ENCODE results near the gene DUSP1.
A peak's percentile ranks its signal among the peaks of the same experiment; 100 is the strongest.
"Not testable (repeated sequence)": the region's sequence is repeated elsewhere in the genome, so short reads cannot be mapped to it uniquely, and the experiment has no call there.

The DUSP1 gene

GRCh38 chr5:172816925-172817562, 46.0 kb upstream of the DUSP1 start:
- TF ChIP-seq L3MBTL2 (conservative IDR thresholded peaks at IDR 0.05) (no peak), CTBP1 (IDR thresholded peaks at IDR 0.05; ENCODE audit: borderline replicate concordance) (no peak), HDGF (IDR thresholded peaks at IDR 0.05; ENCODE audit: borderline replicate concordance) (no peak), LEF1 (IDR thresholded peaks at IDR 0.05; ENCODE audit: borderline replicate concordance) (no peak), ELF4 (IDR thresholded peaks at IDR 0.05) (no peak), PKNOX1 (IDR thresholded peaks at IDR 0.05) (no peak), SP1 (IDR thresholded peaks at IDR 0.05) (no peak)
- ChIA-PET POLR2A (no interaction called here), CTCF (no interaction called here)
- DNase-seq (ENCODE audit: extremely low spot score) = no peak

- no peak for DNase-seq (ENCODE audit: extremely low spot score)
- ChIA-PET CTCF (no interaction called here), POLR2A (interaction anchor here (0.7 kb wide), 1 partner anchor 11 kb away, joined by 3 read pairs; no protein-coding TSS in a partner anchor)
- TF ChIP-seq BHLHE40 (IDR thresholded peaks at IDR 0.05; ENCODE audit: borderline replicate concordance) (no peak), CTBP1 (IDR thresholded peaks at IDR 0.05; ENCODE audit: borderline replicate concordance) (no peak), HDGF (IDR thresholded peaks at IDR 0.05; ENCODE audit: borderline replicate concordance) (no peak)
Measured at GRCh38 chr5:172815631-172816030, 44.6 kb upstream of the DUSP1 start.

GRCh38 chr5:172810996-172811395, 40.0 kb upstream of the DUSP1 start:
- POLR2A ChIA-PET; DNase-seq (ENCODE audit: extremely low spot score); CTCF ChIA-PET: not testable (repeated sequence)

- POLR2A ChIA-PET = no interaction called here
- TF ChIP-seq SUZ12 (IDR thresholded peaks at IDR 0.05) = no peak
- TF ChIP-seq FOXM1 (IDR thresholded peaks at IDR 0.05; ENCODE audit: borderline replicate concordance) = no peak
- no peak for TF ChIP-seq TARDBP (IDR thresholded peaks at IDR 0.05)
- TF ChIP-seq SP1 (IDR thresholded peaks at IDR 0.05) = no peak
- TF ChIP-seq HDGF (IDR thresholded peaks at IDR 0.05; ENCODE audit: borderline replicate concordance) = no peak
- no peak for TF ChIP-seq LEF1 (IDR thresholded peaks at IDR 0.05; ENCODE audit: borderline replicate concordance)
- TF ChIP-seq FOXA1 (IDR thresholded peaks at IDR 0.05) = no peak
- no peak for TF ChIP-seq BHLHE40 (IDR thresholded peaks at IDR 0.05; ENCODE audit: borderline replicate concordance)
- CTCF ChIA-PET = no interaction called here
- no peak for DNase-seq (ENCODE audit: extremely low spot score)
Measured at GRCh38 chr5:172809774-172810173, 38.8 kb upstream of the DUSP1 start.

- POLR2A ChIA-PET = no interaction called here
Measured at GRCh38 chr5:172807766-172808311, 36.8 kb upstream of the DUSP1 start.

GRCh38 chr5:172806897-172807672, 36.1 kb upstream of the DUSP1 start:
- DNase-seq (ENCODE audit: extremely low spot score) = no peak
- ChIA-PET POLR2A (no interaction called here), CTCF (interaction anchor here (0.5 to 0.9 kb wide), 2 partner anchors 16 to 35 kb away, joined by 3 read pairs; no protein-coding TSS in a partner anchor)
- TF ChIP-seq ARNT (IDR thresholded peaks at IDR 0.05) = no peak
- no peak for TF ChIP-seq SP1 (IDR thresholded peaks at IDR 0.05)
- TF ChIP-seq BHLHE40 (IDR thresholded peaks at IDR 0.05; ENCODE audit: borderline replicate concordance) = no peak
- no peak for TF ChIP-seq HDGF (IDR thresholded peaks at IDR 0.05; ENCODE audit: borderline replicate concordance)
- no peak for TF ChIP-seq FOXA1 (IDR thresholded peaks at IDR 0.05)
- TF ChIP-seq ZNF384 (IDR thresholded peaks at IDR 0.05) = no peak
- TF ChIP-seq CTBP1 (IDR thresholded peaks at IDR 0.05; ENCODE audit: borderline replicate concordance) = no peak
- TF ChIP-seq FOXK2 (IDR thresholded peaks at IDR 0.05) = no peak
- no peak for TF ChIP-seq L3MBTL2 (conservative IDR thresholded peaks at IDR 0.05)
- TF ChIP-seq PKNOX1 (IDR thresholded peaks at IDR 0.05) = no peak
- no peak for TF ChIP-seq ELF4 (IDR thresholded peaks at IDR 0.05)
- TF ChIP-seq FOXM1 (IDR thresholded peaks at IDR 0.05; ENCODE audit: borderline replicate concordance) = no peak
- TF ChIP-seq NFRKB (IDR thresholded peaks at IDR 0.05) = no peak

More at GRCh38 chr5:172807766-172808311, 36.8 kb upstream of the DUSP1 start:
- DNase-seq (ENCODE audit: extremely low spot score) = no peak
- CTCF ChIA-PET = interaction anchor here (0.5 to 0.9 kb wide), 2 partner anchors 16 to 36 kb away, joined by 3 read pairs; no protein-coding TSS in a partner anchor
- TF ChIP-seq ZNF384 (IDR thresholded peaks at IDR 0.05) = 0 out of 2 replicates have a peak, but pooled peaks have one; percentile 25
- no peak for TF ChIP-seq LEF1 (IDR thresholded peaks at IDR 0.05; ENCODE audit: borderline replicate concordance)

- POLR2A ChIA-PET = no interaction called here
Measured at GRCh38 chr5:172805736-172806255, 34.8 kb upstream of the DUSP1 start.

More at GRCh38 chr5:172805736-172806255, 34.8 kb upstream of the DUSP1 start:
- DNase-seq (ENCODE audit: extremely low spot score) = no peak
- TF ChIP-seq CTBP1 (IDR thresholded peaks at IDR 0.05; ENCODE audit: borderline replicate concordance) (no peak), BHLHE40 (IDR thresholded peaks at IDR 0.05; ENCODE audit: borderline replicate concordance) (no peak), FOXM1 (IDR thresholded peaks at IDR 0.05; ENCODE audit: borderline replicate concordance) (no peak), FOXK2 (IDR thresholded peaks at IDR 0.05) (no peak), ELF4 (IDR thresholded peaks at IDR 0.05) (no peak), NFRKB (IDR thresholded peaks at IDR 0.05) (no peak), FOXA1 (IDR thresholded peaks at IDR 0.05) (no peak), ARNT (IDR thresholded peaks at IDR 0.05) (no peak), LEF1 (IDR thresholded peaks at IDR 0.05; ENCODE audit: borderline replicate concordance) (no peak), SUZ12 (IDR thresholded peaks at IDR 0.05) (no peak), PKNOX1 (IDR thresholded peaks at IDR 0.05) (no peak), TARDBP (IDR thresholded peaks at IDR 0.05) (no peak), HDGF (IDR thresholded peaks at IDR 0.05; ENCODE audit: borderline replicate concordance) (no peak), ZNF384 (IDR thresholded peaks at IDR 0.05) (no peak), L3MBTL2 (conservative IDR thresholded peaks at IDR 0.05) (no peak), SP1 (IDR thresholded peaks at IDR 0.05) (no peak)
- CTCF ChIA-PET = no interaction called here

All from HEK293T (cell line).